GM12892 (cell line): Measurements from ENCODE around the gene DSN1.

Source experiments
- POLR2A ChIP-seq: IDR thresholded peaks from 2 replicates; pipeline ENCODE4 v1.6.1; 2011; ENCODE audit warnings: low read depth, low read length, control low read depth
- POLR2AphosphoS5 ChIP-seq: IDR thresholded peaks from 2 replicates; pipeline ENCODE4 v1.6.1; 2011; ENCODE audit warnings: low read depth, low read length, control low read depth

- TF ChIP-seq POLR2A = no peak
- no peak for TF ChIP-seq POLR2AphosphoS5
Measured at GRCh38 chr20:36728986-36729385, 44.6 kb downstream of the DSN1 start.
